Mononuclear cell (primary cell): Measurements from ENCODE around the gene TEX2. TPM values are rescaled to one million over a fixed set of nuclear protein-coding genes. Genes with fewer than 3 reads are reported as not detected.
"Not testable (repeated sequence)": the region's sequence is repeated elsewhere in the genome, so short reads cannot be mapped to it uniquely, and the experiment has no call there.

Experiments
- H3K27me3 ChIP-seq: 2 replicates; pipeline ENCODE4 v1.6.0; 2011; ENCODE audit warnings: low read length, control low read depth; ENCODE audit not compliant: insufficient read depth
- H3K4me1 ChIP-seq: 2 replicates; pipeline ENCODE4 v1.5.1; 2011; ENCODE audit warnings: mild to moderate bottlenecking, low read length, control low read depth; ENCODE audit not compliant: insufficient read depth
- H3K4me3 ChIP-seq: 2 replicates; pipeline ENCODE4 v1.5.1; 2011; ENCODE audit warnings: mild to moderate bottlenecking, low read length, moderate library complexity
- H3K9me3 ChIP-seq: 2 replicates; pipeline ENCODE4 v1.5.1; 2011; ENCODE audit warnings: low read depth, mild to moderate bottlenecking, control low read depth, low read length
- total RNA-seq: library from RNA; depleted of rRNA; stranded (reverse); fragments of >200 nt; gene quantifications from one replicate; pipeline ENCODE4 v1.2.3, GENCODE V29; 2012

Gene TEX2
- total RNA-seq, 1 donor = 7.2 TPM

GRCh38 chr17:64198331-64199090, 64.5 kb downstream of the TEX2 start:
- Histone ChIP-seq H3K27me3 (no peaks in the 10 kb centered on the region), H3K4me1 (peaks cover 16% of the 10 kb centered on the region), H3K4me3 (no peak overlapping the region), H3K9me3 (no peaks in the 10 kb centered on the region)

- Histone ChIP-seq H3K4me1 (peaks cover 16% of the 10 kb centered on the region), H3K4me3 (no peak overlapping the region), H3K27me3 (no peaks in the 10 kb centered on the region)
Observed at GRCh38 chr17:64196601-64197000, 66.5 kb downstream of the TEX2 start.

GRCh38 chr17:64193561-64193960, 69.5 kb downstream of the TEX2 start:
- no peaks in the 10 kb centered on the region for H3K4me1 ChIP-seq
- no peaks in the 10 kb centered on the region for H3K9me3 ChIP-seq
- no peak overlapping the region for H3K4me3 ChIP-seq
- H3K27me3 ChIP-seq = no peaks in the 10 kb centered on the region

More at GRCh38 chr17:64196601-64197000, 66.5 kb downstream of the TEX2 start:
- H3K9me3 ChIP-seq = no peaks in the 10 kb centered on the region

DNA sequence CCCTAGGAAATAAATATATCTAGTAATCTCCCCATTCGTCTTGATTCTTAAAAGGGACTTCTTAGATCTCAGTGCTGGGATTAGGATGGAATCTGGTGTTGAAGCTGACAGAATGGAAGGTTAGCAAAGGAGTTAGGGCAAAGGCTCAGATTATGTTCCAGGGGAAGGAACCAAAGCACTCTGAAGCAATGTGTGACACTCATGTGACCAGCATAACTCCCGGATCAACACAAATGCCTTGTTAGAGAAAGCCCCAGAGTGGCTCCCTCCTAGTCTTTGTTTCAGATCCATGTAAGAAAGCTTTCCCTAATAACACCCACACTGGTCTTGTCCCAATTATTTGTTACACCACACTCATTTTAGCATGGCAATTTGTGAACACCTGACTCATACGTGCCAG, 70.5 kb downstream of the TEX2 start:
- no peak overlapping the region for H3K4me3 ChIP-seq
- H3K4me1 ChIP-seq = no peaks in the 10 kb centered on the region
- no peaks in the 10 kb centered on the region for H3K9me3 ChIP-seq
- H3K27me3 ChIP-seq = no peaks in the 10 kb centered on the region

DNA sequence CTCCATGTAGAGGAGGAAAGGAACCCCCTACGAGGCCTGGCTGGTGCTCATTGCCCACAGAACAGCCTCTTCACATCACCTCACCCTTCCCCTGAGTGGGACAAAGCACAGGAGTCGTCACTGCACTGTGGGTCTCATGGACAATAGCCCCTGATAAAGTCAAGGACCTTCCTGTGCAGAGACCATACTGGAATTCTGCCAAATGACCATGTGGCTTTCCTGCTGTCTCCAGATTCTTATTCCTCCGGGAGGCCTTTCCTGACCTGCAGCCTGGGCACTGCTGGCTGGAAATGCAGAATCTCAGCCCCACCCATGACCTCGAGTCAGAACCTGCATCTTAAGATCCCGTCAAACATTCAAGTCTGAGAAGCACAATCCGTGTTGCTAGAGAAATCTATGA, 72.6 kb downstream of the TEX2 start:
- no peak overlapping the region for H3K4me3 ChIP-seq
- no peaks in the 10 kb centered on the region for H3K27me3 ChIP-seq
- peaks cover 9% of the 10 kb centered on the region for H3K4me1 ChIP-seq
- no peaks in the 10 kb centered on the region for H3K9me3 ChIP-seq

GRCh38 chr17:64188088-64188487, 75.0 kb downstream of the TEX2 start:
- Histone ChIP-seq H3K4me3 (no peak overlapping the region), H3K27me3 (no peaks in the 10 kb centered on the region), H3K9me3 (no peaks in the 10 kb centered on the region), H3K4me1 (peaks cover 33% of the 10 kb centered on the region)

- H3K27me3 ChIP-seq = no peaks in the 10 kb centered on the region
- H3K9me3 ChIP-seq = no peaks in the 10 kb centered on the region
- peaks cover 37% of the 10 kb centered on the region for H3K4me1 ChIP-seq
- H3K4me3 ChIP-seq = no peak overlapping the region
Observed at GRCh38 chr17:64187093-64187895, 75.8 kb downstream of the TEX2 start.

- Histone ChIP-seq H3K4me1 (peaks cover 40% of the 10 kb centered on the region), H3K9me3 (no peaks in the 10 kb centered on the region), H3K27me3 (no peaks in the 10 kb centered on the region)
Observed at GRCh38 chr17:64186171-64187092, 76.6 kb downstream of the TEX2 start.

DNA sequence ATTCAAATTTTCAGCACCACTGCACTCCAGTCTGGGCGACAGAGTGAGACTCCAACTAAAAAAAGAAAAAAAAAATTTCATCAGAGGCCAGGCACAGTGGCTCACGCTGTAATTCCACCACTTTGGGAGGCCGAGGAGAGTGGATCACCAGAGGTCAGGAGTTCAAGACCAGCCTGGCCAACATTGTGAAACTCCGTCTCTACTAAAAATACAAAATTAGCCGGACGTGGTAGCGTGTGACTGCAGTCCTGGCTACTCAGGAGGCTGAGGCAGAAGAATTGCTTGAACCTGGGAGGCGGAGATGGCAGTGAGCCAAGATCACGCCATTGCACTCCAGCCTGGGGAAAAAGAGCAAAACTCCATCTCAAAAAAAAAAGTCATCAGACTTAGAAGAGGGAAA, 77.5 kb downstream of the TEX2 start:
- H3K9me3 ChIP-seq, H3K27me3 ChIP-seq: not testable (repeated sequence)
- peaks cover 48% of the 10 kb centered on the region for H3K4me1 ChIP-seq

More at GRCh38 chr17:64186171-64187092, 76.6 kb downstream of the TEX2 start:
- no peak overlapping the region for H3K4me3 ChIP-seq

GRCh38 chr17:64185101-64185500, 78.0 kb downstream of the TEX2 start:
- Histone ChIP-seq H3K4me1 (peaks cover 52% of the 10 kb centered on the region), H3K4me3 (no peak overlapping the region), H3K9me3 (no peaks in the 10 kb centered on the region), H3K27me3 (no peaks in the 10 kb centered on the region)

More for the DNA sequence above, 77.5 kb downstream of the TEX2 start:
- not testable (repeated sequence) for H3K4me3 ChIP-seq

- no peak overlapping the region for H3K4me3 ChIP-seq
- peaks cover 63% of the 10 kb centered on the region for H3K4me1 ChIP-seq
- H3K9me3 ChIP-seq = no peaks in the 10 kb centered on the region
- no peaks in the 10 kb centered on the region for H3K27me3 ChIP-seq
Observed at GRCh38 chr17:64183815-64184214, 79.2 kb downstream of the TEX2 start.

GRCh38 chr17:64182325-64183012, 80.6 kb downstream of the TEX2 start:
- H3K27me3 ChIP-seq = no peaks in the 10 kb centered on the region
- peaks cover 76% of the 10 kb centered on the region for H3K4me1 ChIP-seq
- no peaks in the 10 kb centered on the region for H3K9me3 ChIP-seq
- no peak overlapping the region for H3K4me3 ChIP-seq

- no peak overlapping the region for H3K4me3 ChIP-seq
- H3K27me3 ChIP-seq = no peaks in the 10 kb centered on the region
- H3K9me3 ChIP-seq = no peaks in the 10 kb centered on the region
- H3K4me1 ChIP-seq = peaks cover 80% of the 10 kb centered on the region
Observed at GRCh38 chr17:64180089-64181073, 82.7 kb downstream of the TEX2 start.
